HCEC 1CT (cell line): ENCODE results near the gene MTPN.

Source experiments
- DNase-seq: peaks from one replicate; pipeline ENCODE4 v3.0.0-alpha.2; 2017

MTPN gene

GRCh38 chr7:135950429-135950828 lies 26.7 kb downstream of the MTPN start:
- DNase-seq, result no peak

- no peak for DNase-seq
Observed at GRCh38 chr7:135946289-135947055, 30.7 kb downstream of the MTPN start.

- DNase-seq, result no peak
Observed at GRCh38 chr7:135944753-135945152, 32.4 kb downstream of the MTPN start.

- no peak for DNase-seq
Observed at GRCh38 chr7:135943134-135943879, 33.9 kb downstream of the MTPN start.

- no peak for DNase-seq
Observed at GRCh38 chr7:135942614-135943013, 34.5 kb downstream of the MTPN start.

- no peak for DNase-seq
Observed at GRCh38 chr7:135940077-135941075, 36.8 kb downstream of the MTPN start.

GRCh38 chr7:135939261-135939812 lies 37.8 kb downstream of the MTPN start:
- DNase-seq, result no peak

- no peak for DNase-seq
Observed at GRCh38 chr7:135938563-135938962, 38.6 kb downstream of the MTPN start.

GRCh38 chr7:135938086-135938485 lies 39.1 kb downstream of the MTPN start:
- no peak for DNase-seq

- no peak for DNase-seq
Observed at GRCh38 chr7:135936497-135937217, 40.5 kb downstream of the MTPN start.

GRCh38 chr7:135934651-135935050 lies 42.5 kb downstream of the MTPN start:
- DNase-seq, result no peak

GRCh38 chr7:135933509-135934188 lies 43.5 kb downstream of the MTPN start:
- DNase-seq, result no peak

- no peak for DNase-seq
Observed at GRCh38 chr7:135932131-135932530, 45.0 kb downstream of the MTPN start.

GRCh38 chr7:135930565-135931461 lies 46.3 kb downstream of the MTPN start:
- no peak for DNase-seq

GRCh38 chr7:135929722-135930141 lies 47.4 kb downstream of the MTPN start:
- DNase-seq, result no peak

- DNase-seq, result no peak
Observed at GRCh38 chr7:135929249-135929648, 47.9 kb downstream of the MTPN start.

- no peak for DNase-seq
Observed at GRCh38 chr7:135928136-135928535, 49.0 kb downstream of the MTPN start.

GRCh38 chr7:135925210-135925609 lies 51.9 kb downstream of the MTPN start:
- no peak for DNase-seq

- no peak for DNase-seq
Observed at GRCh38 chr7:135924302-135924701, 52.9 kb downstream of the MTPN start.

GRCh38 chr7:135922263-135922662 lies 54.9 kb downstream of the MTPN start:
- DNase-seq, result no peak
